ENCODE results near the gene SETD5. TPM values are rescaled to one million over a fixed set of nuclear protein-coding genes. Genes with fewer than 3 reads are reported as not detected.

SETD5 gene
- total RNA-seq, 1 experiment from 2014 or later: 151 TPM

GRCh38 chr3:9450991-9451390 is 53.6 kb downstream of the SETD5 start:
- no peaks in the 10 kb centered on the region for H3K4me1 ChIP-seq (ENCODE audit: insufficient read depth, low read length, poor library complexity, severe bottlenecking)
- no peak overlapping the region for H3K4me3 ChIP-seq (ENCODE audit: low read depth, low read length, poor library complexity, severe bottlenecking)
- intact Hi-C loops (cut with micrococcal nuclease; ENCODE audit: unreplicated experiment): no loop called here
- H3K27ac ChIP-seq (ENCODE audit: low read depth, low read length, poor library complexity, severe bottlenecking): no peak overlapping the region
- peaks cover 100% of the 10 kb centered on the region for H3K36me3 ChIP-seq (ENCODE audit: insufficient read depth, low read length, poor library complexity, severe bottlenecking)
- DNase-seq (ENCODE audit: low spot score): no peak
- no peaks in the 10 kb centered on the region for H3K9me3 ChIP-seq (ENCODE audit: low read depth, low read length, poor library complexity, severe bottlenecking)
- ChIA-PET CTCF (no interaction called here), POLR2A (ENCODE audit: low non-redundant PET) (no interaction called here)
- no peaks in the 10 kb centered on the region for H3K27me3 ChIP-seq (replicated peaks; ENCODE audit: insufficient read depth, low read depth, low read length, poor library complexity)
- TF ChIP-seq CTCF (conservative IDR thresholded peaks at IDR 0.05; ENCODE audit: low read depth, low read length) (no peak), EZH2 (IDR thresholded peaks at IDR 0.05; ENCODE audit: borderline replicate concordance, low read depth, low read length, poor library complexity, severe bottlenecking) (no peak)
- no TSS peak for BruUV-seq (replicated peaks)

- H3K4me3 ChIP-seq (ENCODE audit: low read depth, low read length, poor library complexity, severe bottlenecking): no peak overlapping the region
- H3K4me1 ChIP-seq (ENCODE audit: insufficient read depth, low read length, poor library complexity, severe bottlenecking): no peaks in the 10 kb centered on the region
- no peak for DNase-seq (ENCODE audit: low spot score)
- ChIA-PET POLR2A (ENCODE audit: low non-redundant PET) (interaction anchor here (0.7 kb wide), 1 partner anchor 28 kb away, joined by 3 read pairs; no protein-coding TSS in a partner anchor), CTCF (no interaction called here)
- TF ChIP-seq EZH2 (IDR thresholded peaks at IDR 0.05; ENCODE audit: borderline replicate concordance, low read depth, low read length, poor library complexity, severe bottlenecking) (no peak), CTCF (conservative IDR thresholded peaks at IDR 0.05; ENCODE audit: low read depth, low read length) (no peak)
- H3K27me3 ChIP-seq (replicated peaks; ENCODE audit: insufficient read depth, low read depth, low read length, poor library complexity): no peaks in the 10 kb centered on the region
- BruUV-seq (replicated peaks): no TSS peak
- intact Hi-C loops (cut with micrococcal nuclease; ENCODE audit: unreplicated experiment): no loop called here
- no peaks in the 10 kb centered on the region for H3K9me3 ChIP-seq (ENCODE audit: low read depth, low read length, poor library complexity, severe bottlenecking)
- no peak overlapping the region for H3K27ac ChIP-seq (ENCODE audit: low read depth, low read length, poor library complexity, severe bottlenecking)
- peaks cover 92% of the 10 kb centered on the region for H3K36me3 ChIP-seq (ENCODE audit: insufficient read depth, low read length, poor library complexity, severe bottlenecking)
Measured at GRCh38 chr3:9452417-9452816, 55.0 kb downstream of the SETD5 start.

GRCh38 chr3:9455596-9456131 is 58.2 kb downstream of the SETD5 start:
- ChIA-PET POLR2A (ENCODE audit: low non-redundant PET) (no interaction called here), CTCF (no interaction called here)
- Histone ChIP-seq H3K9me3 (ENCODE audit: low read depth, low read length, poor library complexity, severe bottlenecking) (no peaks in the 10 kb centered on the region), H3K4me1 (ENCODE audit: insufficient read depth, low read length, poor library complexity, severe bottlenecking) (no peaks in the 10 kb centered on the region), H3K36me3 (ENCODE audit: insufficient read depth, low read length, poor library complexity, severe bottlenecking) (peaks cover 88% of the 10 kb centered on the region), H3K27me3 (replicated peaks; ENCODE audit: insufficient read depth, low read depth, low read length, poor library complexity) (no peaks in the 10 kb centered on the region), H3K4me3 (ENCODE audit: low read depth, low read length, poor library complexity, severe bottlenecking) (no peak overlapping the region), H3K27ac (ENCODE audit: low read depth, low read length, poor library complexity, severe bottlenecking) (no peak overlapping the region)
- no peak for TF ChIP-seq EZH2 (IDR thresholded peaks at IDR 0.05; ENCODE audit: borderline replicate concordance, low read depth, low read length, poor library complexity, severe bottlenecking)
- TF ChIP-seq CTCF (conservative IDR thresholded peaks at IDR 0.05; ENCODE audit: low read depth, low read length): no peak
- no peak for DNase-seq (ENCODE audit: low spot score)
- intact Hi-C loops (cut with micrococcal nuclease; ENCODE audit: unreplicated experiment): no loop called here
- no TSS peak for BruUV-seq (replicated peaks)

Measured in A673 (cell line).